K562 (cell line): ENCODE data around the gene FXR1. TPM values are rescaled to one million over a fixed set of nuclear protein-coding genes. Genes with fewer than 3 reads are reported as not detected.

Experiments used
- ATAC-seq: fragments of 200-7000 bp; cut with Tn5 transposase; 3 replicates; pipeline ENCODE4 v1.9.1; 2020; ENCODE audit warnings: moderate library complexity
- BruUV-seq: library from RNA; stranded (reverse); fragments of 400-500 nt; replicated peaks from 2 replicates; lab custom pipeline; 2021; lab: Mats Ljungman, UMichigan
- CTCF ChIA-PET: fragments of 300-600 bp; formaldehyde crosslinking; extraction: SDS; loops from one replicate; lab custom pipeline; 2021; ENCODE audit warnings: low intra/inter-chr PET ratio; lab: Yijun Ruan, JAX
- POLR2A ChIA-PET: fragments of 300-600, 350-650 bp; sonication (Branson Sonifier 250); formaldehyde crosslinking; extraction: SDS; loops from one replicate; lab custom pipeline; 2021; ENCODE audit warnings: antibody characterized with exemption, inconsistent platforms; lab: Yijun Ruan, JAX
- DNase-seq, 4 experiments: peaks; one replicate each; pipeline versions ENCODE4 v3.0.0 to v3.0.0-alpha.2; 2011 to 2018; ENCODE audit warnings: low spot score in 3 of 4, mixed read lengths in 3 of 4; ENCODE audit errors: extremely low read depth in 1 of 4
- FAIRE-seq: peaks from 2 replicates; lab custom pipeline; 2011; peaks lifted over from hg19 to GRCh38; lab: Jason Lieb, UNC
- H2AFZ ChIP-seq: 2 replicates; pipeline ENCODE4 v1.6.0; 2011; ENCODE audit warnings: low read depth, low read length, control low read depth, inconsistent platforms
- H3K27ac ChIP-seq: fragments of 200-600 bp; 3 replicates; pipeline ENCODE4 v1.8.0; 2011; ENCODE audit warnings: low read depth, mild to moderate bottlenecking, control low read depth, inconsistent platforms, low read length, moderate library complexity, mixed read lengths; ENCODE audit errors: extremely low read depth
- H3K27me3 ChIP-seq, 2 experiments: fragments of 300-600 bp in 1 of 2; 2 replicates in 1 of 2; 3 replicates in 1 of 2; pipeline versions ENCODE4 v1.6.0 to v1.8.0; 2011; ENCODE audit warnings: inconsistent platforms in 2 of 2, low read length in 2 of 2, mild to moderate bottlenecking in 1 of 2, mixed read lengths in 1 of 2, moderate library complexity in 1 of 2; ENCODE audit not compliant: control insufficient read depth in 2 of 2, insufficient read depth in 2 of 2
- H3K36me3 ChIP-seq: fragments of 300-600 bp; 3 replicates; pipeline ENCODE4 v1.8.0; 2011; ENCODE audit warnings: mild to moderate bottlenecking, low read length, inconsistent platforms; ENCODE audit not compliant: control insufficient read depth, insufficient read depth
- H3K4me1 ChIP-seq, 2 experiments: fragments of 200-600 bp in 1 of 2; replicated peaks in 1 of 2; 2 replicates in 1 of 2; 3 replicates in 1 of 2; pipeline versions ENCODE4 v1.5.1 to v1.8.0; 2011; ENCODE audit warnings: inconsistent platforms in 2 of 2, low read length in 2 of 2, mild to moderate bottlenecking in 1 of 2, mixed read lengths in 1 of 2, moderate library complexity in 1 of 2; ENCODE audit not compliant: control insufficient read depth in 2 of 2, insufficient read depth in 2 of 2
- H3K4me2 ChIP-seq: 2 replicates; pipeline ENCODE4 v1.6.1; 2011; ENCODE audit warnings: low read length, control low read depth, inconsistent platforms, mixed read lengths; ENCODE audit not compliant: insufficient read depth
- H3K4me3 ChIP-seq: fragments of 200-600 bp; sonication (generic), shearing (Covaris generic); 2 replicates; pipeline ENCODE4 v1.5.1; 2016; ENCODE audit warnings: control low read depth, inconsistent platforms
- H3K79me2 ChIP-seq: fragments of 200-600 bp; 3 replicates; pipeline ENCODE4 v1.8.0; 2011; ENCODE audit warnings: low read length, inconsistent platforms; ENCODE audit not compliant: control insufficient read depth, insufficient read depth
- H3K9ac ChIP-seq, 2 experiments: 2 replicates each; pipeline versions ENCODE4 v1.6.0 to v1.6.1; 2011; ENCODE audit warnings: low read depth in 2 of 2, low read length in 2 of 2, control low read depth in 1 of 2, inconsistent platforms in 1 of 2, mild to moderate bottlenecking in 1 of 2, mixed read lengths in 1 of 2; ENCODE audit not compliant: insufficient read depth in 1 of 2
- H3K9me1 ChIP-seq: one replicate; pipeline ENCODE4 v1.6.0; 2011; ENCODE audit warnings: inconsistent platforms, mild to moderate bottlenecking, low read length, moderate library complexity; ENCODE audit not compliant: control insufficient read depth, insufficient read depth
- H3K9me3 ChIP-seq: replicated peaks from 2 replicates; pipeline ENCODE4 v1.5.1; 2011; ENCODE audit warnings: low read depth, low read length, inconsistent platforms; ENCODE audit not compliant: control insufficient read depth, insufficient read depth
- H4K20me1 ChIP-seq: replicated peaks from 2 replicates; pipeline ENCODE4 v1.6.1; 2011; ENCODE audit warnings: low read length, inconsistent platforms, mixed read lengths; ENCODE audit not compliant: control insufficient read depth, insufficient read depth
- GATA2 ChIP-seq: sonication (generic); formaldehyde crosslinking; IDR thresholded peaks from 2 replicates; pipeline ENCODE4 v1.4.0; 2020; ENCODE audit warnings: mild to moderate bottlenecking, missing genetic modification reagents
- HOXB6 ChIP-seq: fragments of 250-450 bp; sonication (Bioruptor Pico); IDR thresholded peaks from 2 replicates; pipeline ENCODE4 v1.5.1; 2022; ENCODE audit warnings: mild to moderate bottlenecking, borderline replicate concordance
- LEF1 ChIP-seq: fragments of 450-650 bp; IDR thresholded peaks from 2 replicates; pipeline ENCODE4 v1.6.1; 2016; ENCODE audit warnings: mild to moderate bottlenecking
- MAFF ChIP-seq: IDR thresholded peaks from 2 replicates; pipeline ENCODE4 v1.6.1; 2012; ENCODE audit warnings: low read length, improper control_type of control experiment
- MAFK ChIP-seq: IDR thresholded peaks from 2 replicates; pipeline ENCODE4 v1.6.1; 2011; ENCODE audit warnings: low read length, improper control_type of control experiment
- NELFE ChIP-seq: IDR thresholded peaks from 2 replicates; pipeline ENCODE4 v1.6.1; 2011; ENCODE audit warnings: mild to moderate bottlenecking; ENCODE audit not compliant: insufficient read depth, insufficient read length
- NFE2L1 ChIP-seq: fragments of 450-650 bp; IDR thresholded peaks from 2 replicates; pipeline ENCODE4 v1.6.1; 2016; ENCODE audit warnings: missing genetic modification characterization, low read depth, mild to moderate bottlenecking, missing compliant biosample characterization, moderate library complexity, borderline replicate concordance
- PHB ChIP-seq: fragments of 250-450 bp; sonication (Bioruptor Pico); IDR thresholded peaks from 2 replicates; pipeline ENCODE4 v1.5.0; 2021
- RCOR1 ChIP-seq, 2 experiments: IDR thresholded peaks; 2 replicates each; pipeline ENCODE4 v1.6.1; 2012; ENCODE audit warnings: low read depth in 2 of 2, low read length in 2 of 2, borderline replicate concordance in 1 of 2, improper control_type of control experiment in 1 of 2
- RNF2 ChIP-seq: sonication (generic); IDR thresholded peaks from 2 replicates; pipeline ENCODE4 v1.6.1; 2016
- SMAD1 ChIP-seq: fragments of 150-350 bp; IDR thresholded peaks from 2 replicates; pipeline ENCODE4 v1.6.1; 2014; ENCODE audit warnings: low read length, low read depth; ENCODE audit not compliant: partially characterized antibody
- SMAD2 ChIP-seq: fragments of 150-350 bp; IDR thresholded peaks from 2 replicates; pipeline ENCODE4 v1.6.1; 2014; ENCODE audit warnings: low read depth, mild to moderate bottlenecking, low read length
- ZNF134 ChIP-seq: fragments of 250-450 bp; sonication (Bioruptor Pico); conservative IDR thresholded peaks from 2 replicates; pipeline ENCODE4 v1.4.0; 2020
- ZNF830 ChIP-seq: fragments of 250-450 bp; sonication (Bioruptor Pico); IDR thresholded peaks from 2 replicates; pipeline ENCODE4 v1.5.0; 2021; ENCODE audit warnings: mild to moderate bottlenecking
- WGBS: fragments of 100-300 bp; shearing (Covaris generic); methylation state at CpG from one replicate; pipeline ENCODE4 v1.1.6; 2016; ENCODE audit warnings: low coverage, mixed read lengths; ENCODE audit not compliant: insufficient coverage; ENCODE audit errors: missing lambda C conversion rate; 5-methylcytosine and 5-hydroxymethylcytosine counted together
- in situ Hi-C: fragments of 300-500 bp; cut with MboI; formaldehyde crosslinking; loops from 4 replicates; pipeline ENCODE4 v1.15.0; 2018; ENCODE audit warnings: inconsistent platforms, mixed read lengths
- intact Hi-C: fragments of 100-400 bp; cut with micrococcal nuclease; formaldehyde crosslinking; loops from 2 replicates; pipeline ENCODE4 v1.14.2; 2022
- polyA plus RNA-seq, 8 experiments: library from polyadenylated mRNA; depleted of rRNA in 4 of 8; stranded (reverse) in 5 of 8; unstranded in 3 of 8; fragments of >200 nt; fragmentation: Nextera tagmentation in 2 of 8; fragmentation: Illumina TruSeq in 1 of 8; extraction: Ambion mirVana in 2 of 8; extraction: Trizol in 1 of 8; gene quantifications; 2 replicates each; pipeline versions ENCODE4 v1.2.1 to v1.2.3, GENCODE V29; 2011 to 2014; ENCODE audit warnings: inconsistent platforms in 1 of 8, missing spikeins in 1 of 8
- total RNA-seq, 7 experiments: library from RNA; depleted of rRNA in 6 of 7; stranded (reverse); fragments of >200 nt in 6 of 7; fragmentation: Illumina TruSeq in 2 of 7; extraction: Trizol in 2 of 7; gene quantifications; 2 replicates each; pipeline versions ENCODE4 v1.2.1 to v1.2.3, GENCODE V29; 2011 to 2021; ENCODE audit warnings: low replicate concordance in 1 of 7
- TF ChIP-seq, protein P1 (sequence below): fragments of 250-450 bp; sonication (Bioruptor Pico); IDR thresholded peaks from 2 replicates; pipeline ENCODE4 v1.8.0; 2021; ENCODE audit warnings: moderate library complexity, mild to moderate bottlenecking, inconsistent platforms
- TF ChIP-seq, protein P2 (sequence below): fragments of 450-650 bp; formaldehyde crosslinking; IDR thresholded peaks from 2 replicates; pipeline ENCODE4 v1.4.0; 2022; ENCODE audit warnings: missing genetic modification characterization
- TF ChIP-seq, protein P3 (sequence below): fragments of 250-450 bp; sonication (Bioruptor Pico); IDR thresholded peaks from 2 replicates; pipeline ENCODE4 v1.8.0; 2022; ENCODE audit warnings: moderate library complexity, mild to moderate bottlenecking, inconsistent platforms
- TF ChIP-seq, protein P4 (sequence below): sonication (generic); formaldehyde crosslinking; IDR thresholded peaks from 2 replicates; pipeline ENCODE4 v1.4.0; 2020; ENCODE audit warnings: mild to moderate bottlenecking, missing genetic modification reagents

The FXR1 gene
- total and polyA plus RNA-seq, 9 of the 15 experiments (the other 6 are each of a cell fraction or from before 2014, with no cell fraction given): 59.4 to 177 (median 136) TPM

DNA sequence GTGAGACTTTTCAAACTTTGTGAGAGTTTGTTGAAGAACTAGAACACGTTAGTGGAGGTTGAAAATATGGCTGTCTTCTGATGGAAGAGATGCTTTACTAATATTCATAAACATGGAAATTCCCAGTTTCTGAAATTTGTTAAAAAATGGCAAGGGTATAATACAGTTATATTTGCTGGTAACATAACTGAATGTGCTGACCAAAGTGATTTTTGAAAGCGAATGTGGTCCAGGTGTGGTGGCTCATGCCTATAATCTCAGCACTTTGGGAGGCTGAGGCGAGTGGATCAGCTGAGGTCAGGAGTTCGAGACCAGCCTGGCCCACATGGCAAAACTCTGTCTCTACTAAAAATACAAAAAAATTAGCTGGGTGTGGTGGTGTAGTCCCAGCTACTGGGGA lies 18.1 kb downstream of the FXR1 start:
- ChIA-PET POLR2A (interaction anchor here (0.6 to 0.9 kb wide), 2 partner anchors 11 kb away, joined by 3 read pairs; no protein-coding TSS in a partner anchor), CTCF (no interaction called here)
- Histone ChIP-seq H3K9ac (no peak overlapping the region), H3K27ac (no peak overlapping the region), H2AFZ (no peak overlapping the region), H3K27me3 (no peaks in the 10 kb centered on the region), H3K4me2 (no peak overlapping the region), H3K4me1 (peaks cover 0 to 2% of the 10 kb centered on the region in 2 experiments; a peak in 4 of 5 replicates), H3K79me2 (peaks cover 100% of the 10 kb centered on the region), H4K20me1 (peaks cover 12% of the 10 kb centered on the region), H3K4me3 (no peak overlapping the region), H3K9me1 (no peaks in the 10 kb centered on the region), H3K36me3 (peaks cover 49% of the 10 kb centered on the region), H3K9me3 (no peaks in the 10 kb centered on the region)
- DNase-seq (no peak), ATAC-seq (no peak), FAIRE-seq (no peak)
- 84% methylated on average over 4 of the region's 4 CpGs for WGBS
- intact Hi-C loops: no loop called here
- in situ Hi-C loops: no loop called here
- BruUV-seq: no TSS peak
- TF ChIP-seq ZNF830 (CRISPR knock-in tag) (no peak), SMAD1 (no peak), MAFF (peak; percentile 51), GATA2 (no peak), PHB (CRISPR knock-in tag) (no peak), NELFE (no peak), LEF1 (no peak), HOXB6 (CRISPR knock-in tag) (no peak), ZNF134 (no peak), RCOR1 (IDR thresholded peaks at IDR 0.05; ENCODE audit: borderline replicate concordance in 1 of 2, low read depth in 2 of 2, low read length in 2 of 2) (no peak), RNF2 (no peak), NFE2L1 (tag) (no peak), SMAD2 (no peak), MAFK (peak; percentile 17; the same call in 1 of the 2 replicates)
- TF ChIP-seq, protein P1, sequence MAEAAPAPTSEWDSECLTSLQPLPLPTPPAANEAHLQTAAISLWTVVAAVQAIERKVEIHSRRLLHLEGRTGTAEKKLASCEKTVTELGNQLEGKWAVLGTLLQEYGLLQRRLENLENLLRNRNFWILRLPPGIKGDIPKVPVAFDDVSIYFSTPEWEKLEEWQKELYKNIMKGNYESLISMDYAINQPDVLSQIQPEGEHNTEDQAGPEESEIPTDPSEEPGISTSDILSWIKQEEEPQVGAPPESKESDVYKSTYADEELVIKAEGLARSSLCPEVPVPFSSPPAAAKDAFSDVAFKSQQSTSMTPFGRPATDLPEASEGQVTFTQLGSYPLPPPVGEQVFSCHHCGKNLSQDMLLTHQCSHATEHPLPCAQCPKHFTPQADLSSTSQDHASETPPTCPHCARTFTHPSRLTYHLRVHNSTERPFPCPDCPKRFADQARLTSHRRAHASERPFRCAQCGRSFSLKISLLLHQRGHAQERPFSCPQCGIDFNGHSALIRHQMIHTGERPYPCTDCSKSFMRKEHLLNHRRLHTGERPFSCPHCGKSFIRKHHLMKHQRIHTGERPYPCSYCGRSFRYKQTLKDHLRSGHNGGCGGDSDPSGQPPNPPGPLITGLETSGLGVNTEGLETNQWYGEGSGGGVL (CRISPR knock-in tag): no peak
- TF ChIP-seq, protein P2, sequence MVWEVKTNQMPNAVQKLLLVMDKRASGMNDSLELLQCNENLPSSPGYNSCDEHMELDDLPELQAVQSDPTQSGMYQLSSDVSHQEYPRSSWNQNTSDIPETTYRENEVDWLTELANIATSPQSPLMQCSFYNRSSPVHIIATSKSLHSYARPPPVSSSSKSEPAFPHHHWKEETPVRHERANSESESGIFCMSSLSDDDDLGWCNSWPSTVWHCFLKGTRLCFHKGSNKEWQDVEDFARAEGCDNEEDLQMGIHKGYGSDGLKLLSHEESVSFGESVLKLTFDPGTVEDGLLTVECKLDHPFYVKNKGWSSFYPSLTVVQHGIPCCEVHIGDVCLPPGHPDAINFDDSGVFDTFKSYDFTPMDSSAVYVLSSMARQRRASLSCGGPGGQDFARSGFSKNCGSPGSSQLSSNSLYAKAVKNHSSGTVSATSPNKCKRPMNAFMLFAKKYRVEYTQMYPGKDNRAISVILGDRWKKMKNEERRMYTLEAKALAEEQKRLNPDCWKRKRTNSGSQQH (CRISPR knock-in tag): no peak
- TF ChIP-seq, protein P3, sequence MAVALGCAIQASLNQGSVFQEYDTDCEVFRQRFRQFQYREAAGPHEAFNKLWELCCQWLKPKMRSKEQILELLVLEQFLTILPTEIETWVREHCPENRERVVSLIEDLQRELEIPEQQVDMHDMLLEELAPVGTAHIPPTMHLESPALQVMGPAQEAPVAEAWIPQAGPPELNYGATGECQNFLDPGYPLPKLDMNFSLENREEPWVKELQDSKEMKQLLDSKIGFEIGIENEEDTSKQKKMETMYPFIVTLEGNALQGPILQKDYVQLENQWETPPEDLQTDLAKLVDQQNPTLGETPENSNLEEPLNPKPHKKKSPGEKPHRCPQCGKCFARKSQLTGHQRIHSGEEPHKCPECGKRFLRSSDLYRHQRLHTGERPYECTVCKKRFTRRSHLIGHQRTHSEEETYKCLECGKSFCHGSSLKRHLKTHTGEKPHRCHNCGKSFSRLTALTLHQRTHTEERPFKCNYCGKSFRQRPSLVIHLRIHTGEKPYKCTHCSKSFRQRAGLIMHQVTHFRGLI (CRISPR knock-in tag): no peak
- TF ChIP-seq, protein P4, sequence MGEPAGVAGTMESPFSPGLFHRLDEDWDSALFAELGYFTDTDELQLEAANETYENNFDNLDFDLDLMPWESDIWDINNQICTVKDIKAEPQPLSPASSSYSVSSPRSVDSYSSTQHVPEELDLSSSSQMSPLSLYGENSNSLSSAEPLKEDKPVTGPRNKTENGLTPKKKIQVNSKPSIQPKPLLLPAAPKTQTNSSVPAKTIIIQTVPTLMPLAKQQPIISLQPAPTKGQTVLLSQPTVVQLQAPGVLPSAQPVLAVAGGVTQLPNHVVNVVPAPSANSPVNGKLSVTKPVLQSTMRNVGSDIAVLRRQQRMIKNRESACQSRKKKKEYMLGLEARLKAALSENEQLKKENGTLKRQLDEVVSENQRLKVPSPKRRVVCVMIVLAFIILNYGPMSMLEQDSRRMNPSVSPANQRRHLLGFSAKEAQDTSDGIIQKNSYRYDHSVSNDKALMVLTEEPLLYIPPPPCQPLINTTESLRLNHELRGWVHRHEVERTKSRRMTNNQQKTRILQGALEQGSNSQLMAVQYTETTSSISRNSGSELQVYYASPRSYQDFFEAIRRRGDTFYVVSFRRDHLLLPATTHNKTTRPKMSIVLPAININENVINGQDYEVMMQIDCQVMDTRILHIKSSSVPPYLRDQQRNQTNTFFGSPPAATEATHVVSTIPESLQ (CRISPR knock-in tag): no peak
